Heart left ventricle (tissue), 16 donors: ENCODE measurements around the gene CENPM. TPM values are rescaled to one million over a fixed set of nuclear protein-coding genes. Genes with fewer than 3 reads are reported as not detected.

Source experiments
- ATAC-seq, 4 donors: fragments of 200-7000 bp; cut with Tn5 transposase; one replicate each; pipeline ENCODE4 v1.9.1; 2020 to 2022; ENCODE audit warnings: moderate library complexity in 4 of 4, mild to moderate bottlenecking in 3 of 4, moderate number of reproducible peaks in 1 of 4
- DNase-seq, 5 donors: peaks; one replicate each; pipeline ENCODE4 v3.0.0-alpha.2; 2020
- H3K27ac ChIP-seq, 12 donors: fragments of 200-600 bp; sonication (generic) in 4 of 12; one replicate each; pipeline versions ENCODE4 v1.5.0 to v1.8.0; 2016 to 2022; ENCODE audit warnings: mild to moderate bottlenecking in 2 of 12
- H3K27me3 ChIP-seq, 9 donors: fragments of 200-600 bp; sonication (generic) in 2 of 9; one replicate each; pipeline versions ENCODE4 v1.5.1 to v1.8.0; 2016 to 2022; ENCODE audit warnings: mild to moderate bottlenecking in 3 of 9
- H3K36me3 ChIP-seq, 9 donors: fragments of 200-600 bp; sonication (generic) in 2 of 9; one replicate each; pipeline versions ENCODE4 v1.5.0 to v1.8.0; 2018 to 2022; ENCODE audit warnings: mild to moderate bottlenecking in 2 of 9
- H3K4me1 ChIP-seq, 12 donors: fragments of 200-600 bp; sonication (generic) in 4 of 12; one replicate each; pipeline versions ENCODE4 v1.5.0 to v1.8.0; 2016 to 2022; ENCODE audit warnings: mild to moderate bottlenecking in 3 of 12
- H3K4me3 ChIP-seq, 12 donors: fragments of 200-600 bp; sonication (generic) in 4 of 12; one replicate each; pipeline versions ENCODE4 v1.5.0 to v1.8.0; 2017 to 2022; ENCODE audit warnings: mild to moderate bottlenecking in 9 of 12, moderate library complexity in 4 of 12
- H3K9me3 ChIP-seq, 12 donors: fragments of 200-600 bp; sonication (generic) in 4 of 12; one replicate each; pipeline versions ENCODE4 v1.5.0 to v1.8.0; 2016 to 2022; ENCODE audit warnings: mild to moderate bottlenecking in 1 of 12
- POLR2A ChIP-seq, 2 donors: fragments of 450-650 bp; IDR thresholded peaks; one replicate each; pipeline ENCODE4 v1.6.1; 2017; ENCODE audit warnings: antibody characterized with exemption in 2 of 2, mild to moderate bottlenecking in 2 of 2, moderate library complexity in 2 of 2
- WGBS, 4 donors: extraction: QIAGEN DNeasy Blood & Tissue Kit in 2 of 4; methylation state at CpG; one replicate each; pipeline versions ENCODE4 v1.1.5 to v1.1.7; 2013 to 2018; 5-methylcytosine and 5-hydroxymethylcytosine counted together
- intact Hi-C, 10 donors: fragments of 100-400 bp; cut with DNase I; formaldehyde crosslinking; loops; one replicate each; pipeline versions ENCODE4 v1.11.1 to v1.14.2; 2022
- polyA plus RNA-seq, 2 donors: library from polyadenylated mRNA; stranded (reverse); fragments of 200-250 nt; gene quantifications; one replicate each; pipeline ENCODE4 v1.2.3, GENCODE V29; 2013
- total RNA-seq, 9 donors: library from RNA; depleted of rRNA in 2 of 9; stranded (reverse); fragments of >200 nt in 2 of 9; fragmentation: NEBNext Ultra II Directional in 3 of 9; extraction: Animal tissue kit (Norgen Biotek cat#: 25700) in 3 of 9; gene quantifications; one replicate each; pipeline versions ENCODE4 v1.1.0 to v1.2.4, GENCODE V29; 2016 to 2023
- TF ChIP-seq, protein P1 (sequence below), 12 donors: fragments of 200-600 bp; sonication (generic) in 4 of 12; IDR thresholded peaks; one replicate each; pipeline versions ENCODE4 v1.5.0 to v1.8.0; 2018 to 2022; ENCODE audit warnings: antibody characterized with exemption in 12 of 12, mild to moderate bottlenecking in 5 of 12
- donor health status: ischemic (EF 13 %, LVEDD 7.1; RV severe dilation, severe dysfunction).
- donor health status: healthy with polysubstance abuse.
- donor health status: DM: no; HTN: yes; CAD: no.
- donor health status: DM: no; HTN: no; CAD: no.
- donor health status: ischemic (EF 25% LVEDD 6.9; RV normal size, moderate dysfunction).
- donor health status: ischemic (EF 25% LVEDD 5.7; RV mildly dilated, moderate dysfunction).
- donor health status: healthy.
- donor health status: DM: yes; HTN: yes; CAD: no.
- donor health status: ischemic (EF 35%, LVEDD 5.7; RV mildly dilated, moderate dysfunction).
- donor health status: nonischemic (EF 11% LVEDD 7.7; RV severe dilation, severe dysfunction).
- donor health status: DM: yes; HTN: yes; CAD: no.
- donor health status: PGD.
- donor health status: ischemic (EF 29% LVEDD 5.4; RV normal size, mild dysfunction).
- donor health status: nonischemic (EF 23%, LVEDD 6.1; RV moderate dilation, normal function).

The CENPM gene
- total and polyA plus RNA-seq, 11 donors, result 0.21 to 6.9 (median 0.52) TPM; not detected in 4

DNA sequence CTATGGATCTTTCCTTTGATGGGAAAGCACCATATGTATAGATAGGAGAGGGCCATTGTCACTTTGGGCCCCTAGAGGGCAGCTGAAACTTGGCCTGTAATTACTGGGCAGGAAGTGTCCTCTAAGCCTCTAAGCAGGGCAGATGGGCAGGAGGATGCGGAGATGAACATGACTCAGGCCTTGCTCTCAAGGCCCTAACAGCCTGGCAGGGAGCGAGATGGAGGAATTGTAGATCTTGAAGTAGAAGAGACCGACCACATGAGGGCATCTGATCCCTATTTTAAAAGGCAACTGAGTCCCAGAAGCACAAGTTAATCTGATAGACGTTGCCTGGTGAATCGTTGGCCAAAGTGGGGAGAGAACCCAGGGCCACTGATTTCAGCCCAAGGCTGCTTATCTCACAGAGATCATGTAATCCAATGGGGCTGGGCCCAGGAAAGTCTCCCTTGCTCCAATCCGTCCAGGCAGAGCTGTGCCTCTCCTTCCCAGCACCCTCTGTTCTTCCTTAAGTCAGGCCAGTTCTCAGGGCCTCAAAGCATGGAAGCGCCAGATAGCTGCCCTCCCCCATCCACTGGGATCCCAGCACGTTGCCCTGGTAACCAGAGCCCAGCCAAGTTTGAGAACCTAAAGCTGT, 19.8 kb upstream of the CENPM start:
- DNase-seq (no peak), ATAC-seq (peak in 3 of 4 donors; percentile 58 to 72 (median 67))
- intact Hi-C loops, result loop anchor here in 9 of 10 donors (5.0 to 10.0 kb wide), 6 partner anchors 138 to 476 kb away; partner anchors contain the start of gene NFAM1 (in 5 of the 9)
- H3K4me1 ChIP-seq, result no peaks in the 10 kb centered on the region
- peaks cover 0 to 11% (median 0%) of the 10 kb centered on the region in 9 donors for H3K27me3 ChIP-seq
- no peak overlapping the region for H3K27ac ChIP-seq
- TF ChIP-seq POLR2A (IDR thresholded peaks at IDR 0.05), result no peak
- TF ChIP-seq, protein P1, sequence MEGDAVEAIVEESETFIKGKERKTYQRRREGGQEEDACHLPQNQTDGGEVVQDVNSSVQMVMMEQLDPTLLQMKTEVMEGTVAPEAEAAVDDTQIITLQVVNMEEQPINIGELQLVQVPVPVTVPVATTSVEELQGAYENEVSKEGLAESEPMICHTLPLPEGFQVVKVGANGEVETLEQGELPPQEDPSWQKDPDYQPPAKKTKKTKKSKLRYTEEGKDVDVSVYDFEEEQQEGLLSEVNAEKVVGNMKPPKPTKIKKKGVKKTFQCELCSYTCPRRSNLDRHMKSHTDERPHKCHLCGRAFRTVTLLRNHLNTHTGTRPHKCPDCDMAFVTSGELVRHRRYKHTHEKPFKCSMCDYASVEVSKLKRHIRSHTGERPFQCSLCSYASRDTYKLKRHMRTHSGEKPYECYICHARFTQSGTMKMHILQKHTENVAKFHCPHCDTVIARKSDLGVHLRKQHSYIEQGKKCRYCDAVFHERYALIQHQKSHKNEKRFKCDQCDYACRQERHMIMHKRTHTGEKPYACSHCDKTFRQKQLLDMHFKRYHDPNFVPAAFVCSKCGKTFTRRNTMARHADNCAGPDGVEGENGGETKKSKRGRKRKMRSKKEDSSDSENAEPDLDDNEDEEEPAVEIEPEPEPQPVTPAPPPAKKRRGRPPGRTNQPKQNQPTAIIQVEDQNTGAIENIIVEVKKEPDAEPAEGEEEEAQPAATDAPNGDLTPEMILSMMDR (IDR thresholded peaks at IDR 0.05), result peak in 11 of 12 donors; percentile 11 to 44 (median 32)
- no peaks in the 10 kb centered on the region for H3K9me3 ChIP-seq
- 43 to 47% (median 44%) methylated on average over 8 of the region's 8 CpGs for WGBS, 4 donors
- H3K4me3 ChIP-seq, result no peak overlapping the region
- no peaks in the 10 kb centered on the region for H3K36me3 ChIP-seq

DNA sequence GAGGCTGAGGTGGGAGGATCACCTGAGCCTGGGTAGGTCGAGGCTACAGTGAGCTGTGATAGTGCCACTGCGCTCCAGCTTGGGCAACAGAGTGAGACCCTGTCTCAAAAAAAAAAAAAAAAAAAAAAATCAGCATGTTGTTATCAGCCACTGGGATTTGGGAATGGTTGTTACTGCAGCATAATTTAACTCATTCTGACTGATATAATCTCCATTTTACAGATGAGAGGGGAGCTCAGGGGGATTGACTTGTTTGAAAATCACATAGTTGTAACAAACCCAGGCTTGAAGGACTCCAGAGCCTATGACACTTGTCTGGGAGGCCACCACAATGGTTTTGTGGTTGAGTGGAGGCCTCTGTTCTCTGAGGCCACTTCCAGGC, 19.3 kb upstream of the CENPM start:
- 98 to 100% (median 100%) methylated on average over 2 of the region's 2 CpGs for WGBS, 4 donors
- H3K27me3 ChIP-seq, result peaks cover 0 to 10% (median 0%) of the 10 kb centered on the region in 9 donors
- H3K36me3 ChIP-seq, result no peaks in the 10 kb centered on the region
- no peaks in the 10 kb centered on the region for H3K9me3 ChIP-seq
- TF ChIP-seq, protein P1 (IDR thresholded peaks at IDR 0.05), result no peak
- TF ChIP-seq POLR2A (IDR thresholded peaks at IDR 0.05), result no peak
- no peak for ATAC-seq
- H3K4me1 ChIP-seq, result no peaks in the 10 kb centered on the region
- H3K4me3 ChIP-seq, result no peak overlapping the region
- intact Hi-C loops, result loop anchor here in 9 of 10 donors (5.0 to 10.0 kb wide), 6 partner anchors 139 to 476 kb away; partner anchors contain the start of gene NFAM1 (in 5 of the 9)
- no peak overlapping the region for H3K27ac ChIP-seq
- DNase-seq, result no peak

DNA sequence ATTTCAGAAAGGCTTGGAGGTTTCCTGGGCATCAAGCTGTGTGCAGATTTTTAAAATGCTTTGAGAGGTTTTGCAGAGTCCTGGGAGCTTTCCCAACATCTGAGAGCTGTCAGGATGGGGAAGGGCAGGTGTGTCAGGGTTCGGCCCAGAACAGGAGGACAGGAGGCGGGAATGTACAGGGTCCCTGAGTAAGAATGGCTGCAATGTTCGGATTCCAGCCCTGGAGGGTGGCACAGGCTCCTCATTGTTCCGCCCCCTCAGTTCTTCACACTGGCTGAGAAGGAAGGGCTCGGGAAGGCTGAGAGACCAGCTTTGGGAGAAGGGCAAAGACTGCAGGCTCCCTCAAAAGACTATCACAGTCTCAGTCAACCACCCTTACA, 17.1 kb upstream of the CENPM start:
- Histone ChIP-seq H3K4me3 (no peak overlapping the region), H3K27me3 (peaks cover 0 to 5% (median 0%) of the 10 kb centered on the region in 9 donors), H3K4me1 (peaks cover 0 to 5% (median 0%) of the 10 kb centered on the region in 12 donors), H3K9me3 (no peaks in the 10 kb centered on the region), H3K36me3 (no peaks in the 10 kb centered on the region), H3K27ac (no peak overlapping the region)
- ATAC-seq (no peak), DNase-seq (no peak)
- intact Hi-C loops, result loop anchor here in 6 of 10 donors (5.0 to 10.0 kb wide), 4 partner anchors 141 to 471 kb away; partner anchors contain the start of gene NFAM1 (in 5 of the 6)
- WGBS, 4 donors, result 61 to 75% (median 71%) methylated on average over 5 of the region's 5 CpGs
- TF ChIP-seq, protein P1 (IDR thresholded peaks at IDR 0.05), result no peak
- no peak for TF ChIP-seq POLR2A (IDR thresholded peaks at IDR 0.05)

DNA sequence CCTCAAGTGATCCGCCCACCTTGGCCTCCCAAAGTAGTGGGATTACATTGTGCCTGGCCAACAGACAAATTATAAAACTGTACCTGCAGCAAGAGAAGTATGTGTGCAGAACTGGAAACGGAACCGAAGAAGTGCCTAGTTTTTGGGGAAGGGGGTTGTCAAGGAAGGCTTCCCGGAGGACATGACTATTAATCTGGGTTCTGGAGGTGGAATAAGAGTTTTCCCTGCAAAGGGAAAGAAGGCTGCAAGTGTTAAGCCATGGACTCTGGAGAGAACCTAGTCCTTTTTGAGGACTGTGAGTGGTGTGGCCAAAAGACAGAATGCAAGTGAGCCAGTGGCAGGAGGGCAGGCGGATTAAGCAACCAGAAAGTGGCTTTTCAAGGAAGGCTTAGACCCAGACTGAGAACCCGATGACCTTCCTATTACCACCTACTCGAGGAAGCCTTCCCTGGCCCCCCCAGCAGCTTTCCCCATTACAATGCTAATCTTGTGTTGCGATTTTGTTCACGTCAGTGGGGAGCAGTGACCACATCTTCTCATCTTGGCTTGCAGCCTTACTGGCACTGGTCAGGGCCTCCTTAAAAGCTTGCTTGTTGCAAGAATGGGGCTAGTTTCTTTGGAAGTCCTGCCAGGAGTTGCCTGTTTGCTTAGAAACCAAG, 16.6 kb upstream of the CENPM start:
- intact Hi-C loops, result loop anchor here in 6 of 10 donors (5.0 to 10.0 kb wide), 4 partner anchors 141 to 471 kb away; partner anchors contain the start of gene NFAM1 (in 5 of the 6)
- no peak for ATAC-seq

More for the DNA sequence above, 16.6 kb upstream of the CENPM start:
- TF ChIP-seq POLR2A (IDR thresholded peaks at IDR 0.05), result no peak
- TF ChIP-seq, protein P1 (IDR thresholded peaks at IDR 0.05), result no peak
- no peak overlapping the region for H3K27ac ChIP-seq
- H3K36me3 ChIP-seq, result no peaks in the 10 kb centered on the region
- WGBS, 4 donors, result 69 to 74% (median 70%) methylated on average over 9 of the region's 9 CpGs
- H3K4me3 ChIP-seq, result no peak overlapping the region
- H3K27me3 ChIP-seq, result peaks cover 0 to under 1% (median 0%) of the 10 kb centered on the region in 9 donors
- H3K4me1 ChIP-seq, result peaks cover 0 to 5% (median 0%) of the 10 kb centered on the region in 12 donors
- DNase-seq, result no peak
- H3K9me3 ChIP-seq, result no peaks in the 10 kb centered on the region
